Right atrium auricular region (tissue), 2 donors: ENCODE data around the gene CABLES2. TPM values are rescaled to one million over a fixed set of nuclear protein-coding genes. Genes with fewer than 3 reads are reported as not detected.

Experiments used
- DNase-seq: peaks from one replicate; pipeline ENCODE4 v3.0.0-alpha.2; 2019; ENCODE audit warnings: low spot score
- H3K27ac ChIP-seq, 2 donors: fragments of 200-600 bp; sonication (generic); 1 replicate in 1 of 2; 2 replicates in 1 of 2; pipeline ENCODE4 v1.5.1; 2016 to 2019
- H3K27me3 ChIP-seq, 2 donors: fragments of 200-600 bp; sonication (generic); one replicate each; pipeline versions ENCODE4 v1.5.1 to v1.6.0; 2017 to 2019
- H3K36me3 ChIP-seq: fragments of 200-600 bp; sonication (generic); one replicate; pipeline ENCODE4 v1.5.1; 2016
- H3K4me1 ChIP-seq, 2 donors: fragments of 200-600 bp; sonication (generic); one replicate each; pipeline versions ENCODE4 v1.5.1 to v1.6.0; 2017 to 2019
- H3K4me3 ChIP-seq, 2 donors: fragments of 200-600 bp; sonication (generic); 1 replicate in 1 of 2; 2 replicates in 1 of 2; pipeline ENCODE4 v1.5.1; 2017 to 2019; ENCODE audit warnings: mild to moderate bottlenecking in 1 of 2, moderate library complexity in 1 of 2
- H3K9me3 ChIP-seq, 2 donors: fragments of 200-600 bp; sonication (generic); one replicate each; pipeline ENCODE4 v1.5.1; 2019
- CTCF ChIP-seq, 2 donors: fragments of 200-600 bp; sonication (generic); IDR thresholded peaks; one replicate each; pipeline ENCODE4 v1.5.1; 2019; ENCODE audit warnings: antibody characterized with exemption in 2 of 2
- total RNA-seq, 2 donors: library from RNA; depleted of rRNA; stranded (reverse); fragments of >200 nt; gene quantifications; one replicate each; pipeline ENCODE4 v1.1.0, GENCODE V29; 2016

CABLES2 gene
- total RNA-seq, 2 donors from 2014 or later = 10.8 to 17.7 TPM

GRCh38 chr20:62412194-62413024, 5.3 kb upstream of the CABLES2 start:
- H3K27ac ChIP-seq = no peak overlapping the region
- no peaks in the 10 kb centered on the region for H3K27me3 ChIP-seq
- no peaks in the 10 kb centered on the region for H3K9me3 ChIP-seq
- TF ChIP-seq CTCF (IDR thresholded peaks at IDR 0.05) = no peak
- H3K4me3 ChIP-seq = no peak overlapping the region
- H3K36me3 ChIP-seq = no peaks in the 10 kb centered on the region
- peaks cover 0 to 17% of the 10 kb centered on the region in 2 donors for H3K4me1 ChIP-seq
- no peak for DNase-seq

- H3K4me3 ChIP-seq = no peak overlapping the region
- H3K27ac ChIP-seq = no peak overlapping the region
- peaks cover 0 to 19% of the 10 kb centered on the region in 2 donors for H3K4me1 ChIP-seq
- no peaks in the 10 kb centered on the region for H3K9me3 ChIP-seq
- no peaks in the 10 kb centered on the region for H3K27me3 ChIP-seq
- no peak for TF ChIP-seq CTCF (IDR thresholded peaks at IDR 0.05)
- H3K36me3 ChIP-seq = no peaks in the 10 kb centered on the region
- no peak for DNase-seq
These were observed 4.6 kb upstream of the CABLES2 start for GRCh38 chr20:62411479-62412193.

GRCh38 chr20:62410746-62411478, 3.8 kb upstream of the CABLES2 start:
- no peak for TF ChIP-seq CTCF (IDR thresholded peaks at IDR 0.05)
- Histone ChIP-seq H3K36me3 (no peaks in the 10 kb centered on the region), H3K4me3 (no peak overlapping the region), H3K4me1 (peaks cover 0 to 27% of the 10 kb centered on the region in 2 donors), H3K9me3 (no peaks in the 10 kb centered on the region), H3K27ac (no peak overlapping the region), H3K27me3 (no peaks in the 10 kb centered on the region)
- DNase-seq = no peak

GRCh38 chr20:62409931-62410745, 3.1 kb upstream of the CABLES2 start:
- no peak for DNase-seq

More at GRCh38 chr20:62409931-62410745, 3.1 kb upstream of the CABLES2 start:
- no peaks in the 10 kb centered on the region for H3K27me3 ChIP-seq
- no peak overlapping the region for H3K4me3 ChIP-seq
- H3K9me3 ChIP-seq = no peaks in the 10 kb centered on the region
- H3K4me1 ChIP-seq = peaks cover 0 to 34% of the 10 kb centered on the region in 2 donors
- no peak overlapping the region for H3K27ac ChIP-seq
- no peaks in the 10 kb centered on the region for H3K36me3 ChIP-seq
- peak; percentile 36 to 73 for TF ChIP-seq CTCF (IDR thresholded peaks at IDR 0.05)
